Activated T-cell treated with anti-CD3 and anti-CD28 coated beads for 24 hours (primary cell): Measurements from ENCODE around the gene CDON.
"Not testable (repeated sequence)": the region's sequence is repeated elsewhere in the genome, so short reads cannot be mapped to it uniquely, and the experiment has no call there.

ENCODE experiments used
- DNase-seq: peaks from one replicate; pipeline ENCODE4 v3.0.0-alpha.2; 2020; ENCODE audit warnings: low read depth

Gene CDON

GRCh38 chr11:126048197-126048596 lies 14.5 kb downstream of the CDON start:
- DNase-seq = no peak

DNA sequence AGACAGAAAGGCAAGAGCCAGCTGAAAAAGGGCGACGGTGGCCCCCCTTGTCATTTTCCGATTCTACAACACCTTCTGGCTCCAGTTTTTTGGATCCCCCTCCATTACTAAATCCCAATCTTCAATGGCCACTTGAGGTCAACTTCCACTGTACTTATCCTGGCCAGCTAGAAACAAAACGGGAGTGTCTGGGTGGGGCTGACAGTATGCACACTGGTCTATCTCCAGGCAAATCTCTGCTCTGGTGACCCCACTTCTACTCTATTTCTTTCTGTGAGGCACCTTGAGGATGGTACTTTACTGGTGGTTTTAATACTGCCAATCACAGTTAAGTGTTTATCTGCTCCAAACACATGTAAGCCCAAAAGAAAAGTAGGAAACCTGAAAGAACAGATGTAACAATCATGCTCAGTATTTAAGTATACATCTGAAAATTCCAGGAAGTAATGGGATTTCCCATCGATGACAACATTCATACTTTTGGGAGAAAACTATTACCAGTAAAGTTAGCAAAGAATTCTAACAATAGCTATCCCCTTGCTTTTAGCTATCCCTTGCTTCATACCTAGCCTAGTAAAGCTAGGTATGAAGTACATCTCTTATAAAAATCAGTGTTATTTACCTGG lies 16.0 kb downstream of the CDON start:
- DNase-seq = no peak

DNA sequence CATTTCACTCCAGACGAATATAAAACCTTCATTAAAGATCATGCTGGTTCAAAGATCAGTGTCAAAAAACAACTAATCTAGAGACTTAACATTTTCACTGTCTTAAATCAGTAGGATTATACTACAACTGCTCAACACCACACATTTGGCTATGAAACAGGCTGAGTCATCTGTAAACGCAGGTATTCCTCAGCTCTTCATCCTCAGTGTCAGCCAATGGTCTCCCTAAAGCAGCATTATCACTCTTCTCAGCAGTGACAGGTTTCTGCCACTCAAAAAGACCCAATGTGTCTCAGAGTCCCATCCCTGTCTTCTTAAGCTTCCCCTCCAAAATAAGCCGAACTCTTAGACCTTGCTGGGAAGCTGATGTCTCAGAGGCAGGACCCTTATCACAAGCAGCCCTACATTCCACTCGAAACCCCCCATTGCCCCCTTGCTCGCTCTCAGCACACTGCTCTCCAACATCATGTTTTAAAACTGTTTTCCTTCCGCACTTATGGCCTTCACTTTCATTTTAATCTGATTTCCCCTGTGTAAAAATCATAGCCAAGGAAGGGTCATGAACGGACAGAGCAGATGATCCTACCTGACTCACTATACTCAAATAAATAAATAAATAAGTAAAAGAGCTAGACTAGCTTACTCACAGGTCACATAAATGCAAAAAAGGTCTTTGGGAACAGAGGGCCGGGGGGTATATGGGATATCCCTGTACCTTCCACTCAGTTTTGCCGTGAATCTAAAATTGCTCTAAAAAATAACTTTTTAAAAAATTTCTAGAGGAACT lies 23.0 kb downstream of the CDON start:
- DNase-seq = no peak

DNA sequence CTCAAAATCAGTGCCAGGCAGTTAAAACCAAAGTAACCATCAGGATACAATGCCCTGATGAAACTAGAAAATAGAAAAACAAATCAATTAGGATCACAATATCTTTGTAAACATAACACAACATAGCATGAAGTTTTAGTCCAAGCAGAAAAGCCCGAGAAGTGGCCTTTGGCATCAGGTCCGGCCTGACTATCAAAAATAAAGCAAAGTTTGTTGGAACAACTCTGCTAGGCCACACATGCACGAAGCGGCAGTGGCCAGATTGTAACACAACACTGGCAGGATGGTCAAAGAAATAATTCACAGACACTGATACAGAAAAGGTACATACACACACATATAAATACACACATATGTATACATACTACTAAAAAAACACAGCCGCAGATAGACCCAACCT lies 26.9 kb downstream of the CDON start:
- DNase-seq = no peak

- DNase-seq = no peak
Observed at GRCh38 chr11:126034933-126035425, 27.7 kb downstream of the CDON start.

GRCh38 chr11:126034039-126034932 lies 28.4 kb downstream of the CDON start:
- DNase-seq = no peak

- DNase-seq = no peak
Observed at GRCh38 chr11:126032375-126032774, 30.3 kb downstream of the CDON start.

DNA sequence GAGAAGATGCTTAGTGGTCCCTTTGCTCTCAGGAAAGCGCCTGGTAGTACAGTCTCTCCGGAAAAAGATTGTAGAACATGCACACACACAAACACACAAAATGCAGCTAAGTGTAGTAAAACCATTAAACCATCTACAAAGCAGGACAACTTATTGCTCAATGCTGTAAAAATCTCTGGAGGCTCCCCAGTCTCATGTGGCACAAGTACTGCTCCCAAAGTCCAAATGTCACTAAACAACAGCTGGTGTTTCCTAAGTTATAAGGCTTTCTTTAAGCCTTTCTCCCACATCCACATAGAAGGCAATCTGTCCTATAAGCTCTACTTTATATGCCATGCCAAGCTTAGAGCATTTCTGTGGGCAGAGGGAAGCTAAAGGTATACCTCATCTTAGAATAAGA lies 32.9 kb downstream of the CDON start:
- no peak for DNase-seq

DNA sequence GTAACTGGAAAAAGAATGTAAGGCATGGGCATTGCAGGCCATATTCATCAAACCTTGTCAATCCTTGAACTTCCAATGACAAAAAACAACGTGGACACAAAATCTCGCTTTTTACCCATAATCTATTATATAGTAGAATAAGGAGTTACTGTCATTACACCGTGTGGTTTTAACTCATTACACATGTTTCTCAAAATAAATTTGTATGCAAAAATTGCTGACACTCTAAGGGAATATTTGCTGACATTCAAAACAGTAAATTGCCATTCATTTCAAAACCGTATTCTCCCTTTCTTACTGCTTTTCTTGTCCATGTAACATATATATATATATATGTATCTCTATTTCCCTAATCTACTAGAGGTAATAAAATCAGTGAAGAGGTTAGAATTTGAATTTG lies 33.4 kb downstream of the CDON start:
- no peak for DNase-seq

DNA sequence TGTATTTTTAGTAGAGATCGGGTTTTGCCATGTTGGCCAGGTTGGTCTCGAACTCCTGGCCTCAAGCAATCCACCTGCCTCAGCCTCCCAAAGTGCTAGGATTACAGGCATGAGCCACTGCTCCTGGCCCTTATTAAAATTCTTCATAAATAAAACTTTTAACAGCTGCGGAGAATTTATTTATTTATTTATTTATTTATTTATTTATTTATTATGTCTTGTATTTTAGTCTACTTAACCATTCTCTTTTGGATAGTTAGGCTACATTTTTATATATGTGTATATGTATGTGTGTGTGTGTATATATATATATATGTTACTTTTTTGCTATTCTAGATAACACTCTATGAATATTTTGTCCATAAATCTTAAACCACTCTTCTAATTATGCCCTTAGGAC lies 34.1 kb downstream of the CDON start:
- DNase-seq = not testable (repeated sequence)

- no peak for DNase-seq
Observed at GRCh38 chr11:126026579-126026978, 36.1 kb downstream of the CDON start.

- DNase-seq = no peak
Observed at GRCh38 chr11:126025822-126026221, 36.8 kb downstream of the CDON start.

GRCh38 chr11:126024123-126024522 lies 38.5 kb downstream of the CDON start:
- no peak for DNase-seq

DNA sequence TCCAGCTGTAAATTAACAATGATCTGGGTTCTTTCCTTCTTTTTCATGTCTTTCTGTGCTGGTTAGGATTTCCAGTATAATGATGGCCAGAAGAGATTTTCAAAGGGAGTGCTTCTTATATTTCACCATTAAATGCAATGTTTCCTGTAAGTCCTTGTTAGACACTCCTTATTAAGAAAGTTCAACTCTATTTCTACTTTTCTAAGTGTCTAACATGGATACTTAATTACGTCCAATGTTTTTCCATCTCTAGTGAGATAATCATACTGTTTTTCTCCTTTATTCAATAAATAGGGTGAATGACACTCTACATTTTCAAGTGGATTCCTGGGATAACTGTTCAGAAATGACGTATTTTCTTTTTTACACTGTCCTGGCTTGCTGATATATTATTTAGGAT lies 49.8 kb downstream of the CDON start:
- no peak for DNase-seq

- no peak for DNase-seq
Observed at GRCh38 chr11:126011754-126012153, 50.9 kb downstream of the CDON start.

DNA sequence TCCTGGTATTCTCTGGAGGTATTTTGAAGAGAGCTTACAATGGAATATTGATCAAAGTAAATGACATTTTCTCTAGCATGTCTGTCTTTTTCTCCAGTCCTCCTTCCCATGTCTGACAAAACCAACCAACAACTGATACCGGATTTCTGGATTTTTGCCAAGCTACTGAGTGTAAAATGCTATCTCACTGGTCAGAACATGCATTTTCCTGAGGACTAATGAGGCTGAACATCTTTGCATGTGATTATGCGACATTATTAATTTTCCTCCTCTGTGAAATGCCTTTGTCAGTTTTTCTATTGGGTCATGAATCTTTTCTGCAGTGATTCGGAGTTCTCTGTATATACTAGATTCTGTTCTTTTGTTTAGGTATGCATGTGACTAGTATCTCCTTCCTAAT lies 51.4 kb downstream of the CDON start:
- DNase-seq = no peak

DNA sequence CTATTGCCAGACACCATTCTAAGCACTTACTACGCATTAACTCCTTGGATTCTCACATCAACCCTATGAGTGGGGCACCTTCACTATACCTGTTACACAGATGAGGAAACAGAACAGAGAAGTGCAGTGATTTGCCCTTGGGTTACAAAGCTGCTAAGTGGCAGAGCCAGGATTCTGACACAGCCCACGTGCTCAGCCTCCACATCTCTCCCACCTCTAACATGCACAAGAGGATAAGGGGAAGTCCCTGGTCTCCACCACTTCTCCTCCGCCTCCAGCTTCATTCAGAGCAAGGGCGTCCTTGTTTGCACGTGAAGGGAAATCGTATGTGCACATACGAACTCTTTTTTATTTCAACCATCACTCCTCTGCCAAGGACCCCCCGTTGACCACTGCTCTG lies 53.7 kb downstream of the CDON start:
- DNase-seq = no peak

GRCh38 chr11:126007238-126007637 lies 55.4 kb downstream of the CDON start:
- DNase-seq = no peak

- DNase-seq = no peak
Observed at GRCh38 chr11:126006068-126006467, 56.6 kb downstream of the CDON start.

GRCh38 chr11:126002181-126002580 lies 60.5 kb downstream of the CDON start:
- no peak for DNase-seq

- DNase-seq = no peak
Observed at GRCh38 chr11:125999234-125999880, 63.3 kb downstream of the CDON start.

DNA sequence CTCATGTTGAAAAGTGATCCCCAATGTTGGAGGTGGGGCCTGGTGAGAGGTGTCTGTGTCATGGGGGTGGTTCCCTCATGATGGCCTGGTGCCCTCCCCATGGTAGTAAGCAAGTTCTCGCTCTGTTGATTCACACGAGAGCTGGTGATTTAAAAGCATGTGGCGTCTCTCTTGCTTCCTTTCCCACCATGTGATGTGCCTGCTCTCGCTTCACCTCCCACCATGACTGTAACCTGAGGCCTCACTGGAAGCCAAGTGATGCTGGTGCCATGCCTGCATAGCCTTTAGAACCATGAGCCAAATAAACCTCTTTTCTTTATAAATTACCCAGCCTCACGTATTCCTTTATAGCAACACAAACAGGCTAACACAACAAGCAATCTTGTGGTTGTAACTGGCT lies 64.4 kb downstream of the CDON start:
- DNase-seq = no peak
